ENCODE measurements around the gene DYDC2. TPM values are rescaled to one million over a fixed set of nuclear protein-coding genes. Genes with fewer than 3 reads are reported as not detected.
"Not testable (repeated sequence)": the region's sequence is repeated elsewhere in the genome, so short reads cannot be mapped to it uniquely, and the experiment has no call there.

Gene DYDC2
- total RNA-seq, 2 donors from 2014 or later, result not detected

DNA sequence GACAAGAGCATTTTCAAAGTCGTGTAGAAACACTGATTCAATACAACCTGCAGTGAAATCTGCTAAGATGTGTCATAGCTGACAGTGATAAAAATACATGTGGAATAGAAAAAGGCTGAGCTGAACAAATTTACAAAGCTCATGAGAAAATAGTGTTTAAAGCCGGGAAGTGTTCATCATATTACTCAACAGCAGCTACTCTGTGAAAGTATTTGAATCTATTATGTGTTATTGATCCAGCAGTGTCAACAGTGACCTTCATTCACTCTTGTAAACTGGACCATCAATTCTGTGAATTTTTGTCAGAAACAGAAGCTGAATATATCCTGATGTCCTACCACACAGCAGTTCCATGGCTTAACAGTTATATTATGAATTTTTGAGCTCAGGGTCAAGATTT lies 11.7 kb upstream of the DYDC2 start:
- Mint-ChIP-seq H3K4me3 (no peak overlapping the region), H3K27ac (no peak overlapping the region), H3K9me3 (no peaks in the 10 kb centered on the region), H3K4me1 (peaks cover 4% of the 10 kb centered on the region), H3K27me3 (peaks cover 11% of the 10 kb centered on the region), H3K36me3 (ENCODE audit: low read depth) (no peaks in the 10 kb centered on the region)
- ATAC-seq (replicated peaks), result no peak

DNA sequence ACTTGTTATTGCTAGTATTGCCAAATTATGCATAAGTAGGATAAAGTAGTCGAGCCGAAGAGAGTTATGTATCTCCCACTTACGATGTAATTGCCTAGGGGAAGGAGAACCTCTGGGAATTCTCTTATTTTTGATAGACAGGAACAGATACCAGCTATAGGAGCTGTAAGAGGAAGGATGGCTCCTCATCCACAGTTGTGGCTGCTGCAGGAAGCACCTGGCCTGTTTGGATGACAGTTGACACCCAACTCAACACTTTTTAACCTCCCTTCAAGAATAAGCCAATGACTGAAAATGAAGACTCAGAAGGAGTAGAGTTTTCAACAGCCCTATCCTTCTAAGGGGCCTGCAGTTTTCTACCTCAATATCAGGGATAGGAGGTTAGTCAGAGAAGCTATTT lies 6.3 kb upstream of the DYDC2 start:
- Mint-ChIP-seq H3K9me3 (no peaks in the 10 kb centered on the region), H3K27me3 (peaks cover 37% of the 10 kb centered on the region), H3K27ac (no peak overlapping the region), H3K36me3 (ENCODE audit: low read depth) (no peaks in the 10 kb centered on the region), H3K4me3 (no peak overlapping the region), H3K4me1 (no peaks in the 10 kb centered on the region)
- ATAC-seq (replicated peaks), result no peak

GRCh38 chr10:80351220-80351619 lies 5.4 kb upstream of the DYDC2 start:
- Mint-ChIP-seq H3K9me3 (no peaks in the 10 kb centered on the region), H3K4me3 (no peak overlapping the region), H3K36me3 (ENCODE audit: low read depth) (no peaks in the 10 kb centered on the region), H3K27ac (no peak overlapping the region), H3K27me3 (peaks cover 41% of the 10 kb centered on the region), H3K4me1 (no peaks in the 10 kb centered on the region)
- no peak for ATAC-seq (replicated peaks)

DNA sequence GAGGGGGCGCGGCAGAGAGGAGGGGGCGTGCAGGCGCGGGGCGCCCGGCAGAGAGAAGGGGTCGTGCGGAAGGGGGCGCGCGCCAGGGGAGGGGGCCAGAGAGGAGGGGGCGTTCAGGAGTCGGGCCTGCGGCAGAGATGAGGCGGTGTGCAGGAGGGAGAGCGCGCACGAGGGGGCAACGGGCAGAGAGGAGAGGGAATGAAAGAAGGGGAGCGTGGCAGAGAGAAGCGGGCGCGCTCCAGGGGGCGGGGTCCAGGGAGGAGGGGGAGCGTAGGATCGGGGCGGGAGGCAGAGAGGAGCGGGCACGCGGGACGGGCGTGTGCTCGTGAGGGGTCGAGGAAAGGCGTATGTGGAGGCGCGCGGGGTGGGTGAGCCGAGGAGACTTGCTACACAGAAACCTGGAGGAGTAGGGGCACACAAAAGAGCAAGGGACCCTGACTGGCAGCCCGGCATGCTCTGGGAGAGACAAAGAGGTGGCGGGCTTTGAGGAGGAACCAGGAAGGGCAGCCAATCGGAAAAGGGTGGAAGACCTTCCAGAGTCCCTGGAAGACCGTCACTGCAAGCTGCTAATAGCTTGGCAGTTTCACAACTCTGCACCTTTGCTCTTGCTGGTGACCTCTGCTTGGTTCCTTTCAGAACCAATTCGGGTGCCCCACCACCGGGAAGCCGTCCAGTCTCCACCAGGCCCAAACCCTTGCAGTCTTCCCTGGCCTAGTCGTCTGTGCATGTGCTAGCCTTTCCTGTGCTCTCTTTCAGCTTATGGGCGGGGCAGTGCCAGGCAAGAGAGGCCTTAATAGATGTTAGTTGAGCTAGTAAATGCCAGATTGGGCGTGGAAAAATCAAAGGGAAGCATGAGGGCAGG lies 639 bp downstream of the DYDC2 start:
- ATAC-seq (replicated peaks), result peak; percentile 7
- Mint-ChIP-seq H3K4me3 (peak overlapping the region; percentile 69), H3K27me3 (peaks cover 30% of the 10 kb centered on the region), H3K36me3 (ENCODE audit: low read depth) (no peaks in the 10 kb centered on the region), H3K27ac (no peak overlapping the region), H3K9me3 (no peaks in the 10 kb centered on the region), H3K4me1 (no peaks in the 10 kb centered on the region)

DNA sequence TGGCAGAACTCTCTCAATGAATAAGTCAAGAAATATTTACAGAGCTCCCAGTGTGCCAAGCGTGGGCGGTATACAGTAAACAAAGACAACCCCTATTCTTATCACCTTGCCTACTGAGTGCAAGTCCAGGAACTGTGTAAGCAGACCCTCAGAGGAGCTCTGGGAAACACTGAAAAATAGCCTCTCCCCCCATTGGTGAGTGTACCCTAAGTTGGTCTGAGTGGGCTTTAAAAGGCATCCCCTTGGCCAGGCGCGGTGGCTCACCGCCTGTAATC lies 1.2 kb downstream of the DYDC2 start:
- H3K27me3 Mint-ChIP-seq, result peaks cover 28% of the 10 kb centered on the region

GRCh38 chr10:80358925-80359324 lies 2.3 kb downstream of the DYDC2 start:
- not testable (repeated sequence) for H3K4me3 Mint-ChIP-seq; H3K4me1 Mint-ChIP-seq; H3K36me3 Mint-ChIP-seq (ENCODE audit: low read depth); H3K9me3 Mint-ChIP-seq; H3K27ac Mint-ChIP-seq; ATAC-seq (replicated peaks)
- H3K27me3 Mint-ChIP-seq, result peaks cover 25% of the 10 kb centered on the region

More for the DNA sequence above, 1.2 kb downstream of the DYDC2 start:
- no peak overlapping the region for H3K27ac Mint-ChIP-seq
- no peaks in the 10 kb centered on the region for H3K4me1 Mint-ChIP-seq
- H3K9me3 Mint-ChIP-seq, result no peaks in the 10 kb centered on the region
- H3K36me3 Mint-ChIP-seq (ENCODE audit: low read depth), result no peaks in the 10 kb centered on the region
- no peak overlapping the region for H3K4me3 Mint-ChIP-seq
- no peak for ATAC-seq (replicated peaks)

DNA sequence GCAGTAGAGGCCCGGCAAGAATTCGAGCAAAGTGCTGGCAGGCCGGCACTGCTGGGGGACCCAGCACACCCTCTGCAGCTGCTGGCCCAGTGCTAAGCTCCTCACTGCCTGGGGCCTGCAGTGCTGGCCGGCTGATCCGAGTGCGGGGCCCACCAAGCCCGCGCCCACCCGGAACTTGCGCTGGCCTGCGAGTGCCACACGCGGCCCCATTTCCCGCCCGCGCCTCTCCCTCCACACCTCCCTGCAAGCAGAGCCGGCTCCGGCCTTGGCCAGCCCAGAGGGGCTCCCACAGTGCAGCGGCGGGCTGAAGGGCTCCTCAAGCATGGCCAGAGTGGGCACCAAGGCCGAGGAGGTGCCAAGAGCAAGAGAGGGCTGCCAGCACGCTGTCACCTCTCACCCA lies 3.1 kb downstream of the DYDC2 start:
- Mint-ChIP-seq H3K4me3 (no peak overlapping the region), H3K9me3 (no peaks in the 10 kb centered on the region), H3K27ac (no peak overlapping the region), H3K36me3 (ENCODE audit: low read depth) (no peaks in the 10 kb centered on the region), H3K4me1 (no peaks in the 10 kb centered on the region), H3K27me3 (peaks cover 24% of the 10 kb centered on the region)
- no peak for ATAC-seq (replicated peaks)

- Mint-ChIP-seq H3K4me3 (no peak overlapping the region), H3K4me1 (no peaks in the 10 kb centered on the region), H3K36me3 (ENCODE audit: low read depth) (no peaks in the 10 kb centered on the region), H3K27ac (no peak overlapping the region), H3K27me3 (peaks cover 14% of the 10 kb centered on the region), H3K9me3 (peaks cover 5% of the 10 kb centered on the region)
- ATAC-seq (replicated peaks), result no peak
These were observed 8.9 kb downstream of the DYDC2 start for GRCh38 chr10:80365510-80365909.

DNA sequence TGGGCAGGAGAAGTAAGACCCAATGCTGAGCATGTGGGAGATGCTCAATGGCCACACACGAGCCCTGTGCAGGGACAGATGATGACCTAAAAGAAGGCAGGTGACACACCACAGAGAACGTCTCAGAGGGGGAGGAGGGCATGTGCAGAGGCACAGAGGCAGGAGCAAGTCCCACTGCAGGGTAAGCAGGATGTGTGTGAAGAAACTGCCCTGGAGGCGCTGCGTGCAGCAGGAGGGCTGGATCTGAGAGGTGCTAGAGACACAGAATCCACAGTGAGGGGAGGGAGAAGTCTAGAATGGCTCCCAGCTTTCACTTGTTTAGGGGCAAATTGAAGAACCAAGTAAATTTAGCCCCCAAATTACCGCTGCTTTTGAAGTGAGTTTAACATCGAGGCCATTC lies 14.9 kb downstream of the DYDC2 start:
- Mint-ChIP-seq H3K4me3 (no peak overlapping the region), H3K27me3 (peaks cover 10% of the 10 kb centered on the region), H3K9me3 (peaks cover 5% of the 10 kb centered on the region), H3K4me1 (no peaks in the 10 kb centered on the region), H3K27ac (no peak overlapping the region), H3K36me3 (ENCODE audit: low read depth) (no peaks in the 10 kb centered on the region)
- ATAC-seq (replicated peaks), result no peak

DNA sequence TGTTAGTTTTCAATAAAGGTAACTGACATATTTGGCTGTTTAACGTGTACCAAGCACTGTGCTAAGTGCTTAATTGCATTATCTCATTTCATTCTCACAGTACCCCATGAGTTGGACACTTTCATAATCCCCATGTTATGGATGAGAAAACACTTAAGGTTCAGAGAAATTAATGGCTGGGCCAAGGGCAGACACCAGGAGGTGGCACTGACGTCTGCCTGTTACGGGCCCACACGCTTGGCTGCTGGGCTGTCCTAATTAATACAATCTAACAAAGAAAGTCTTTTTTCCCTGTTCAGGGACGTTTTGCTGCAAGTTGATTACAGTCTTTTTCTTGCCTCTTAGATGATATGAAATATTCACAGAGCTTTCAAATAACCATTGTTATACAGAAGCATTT lies 16.1 kb downstream of the DYDC2 start:
- no peak overlapping the region for H3K4me3 Mint-ChIP-seq
- H3K27me3 Mint-ChIP-seq, result peaks cover 7% of the 10 kb centered on the region
- ATAC-seq (replicated peaks), result no peak
- peaks cover 4% of the 10 kb centered on the region for H3K9me3 Mint-ChIP-seq
- H3K27ac Mint-ChIP-seq, result no peak overlapping the region
- no peaks in the 10 kb centered on the region for H3K36me3 Mint-ChIP-seq (ENCODE audit: low read depth)
- H3K4me1 Mint-ChIP-seq, result no peaks in the 10 kb centered on the region

- Mint-ChIP-seq H3K27me3 (peaks cover 3% of the 10 kb centered on the region), H3K27ac (no peak overlapping the region), H3K4me1 (peaks cover 4% of the 10 kb centered on the region), H3K9me3 (no peaks in the 10 kb centered on the region), H3K4me3 (no peak overlapping the region), H3K36me3 (ENCODE audit: low read depth) (no peaks in the 10 kb centered on the region)
- ATAC-seq (replicated peaks), result no peak
These were observed 16.9 kb downstream of the DYDC2 start for GRCh38 chr10:80373502-80373901.

DNA sequence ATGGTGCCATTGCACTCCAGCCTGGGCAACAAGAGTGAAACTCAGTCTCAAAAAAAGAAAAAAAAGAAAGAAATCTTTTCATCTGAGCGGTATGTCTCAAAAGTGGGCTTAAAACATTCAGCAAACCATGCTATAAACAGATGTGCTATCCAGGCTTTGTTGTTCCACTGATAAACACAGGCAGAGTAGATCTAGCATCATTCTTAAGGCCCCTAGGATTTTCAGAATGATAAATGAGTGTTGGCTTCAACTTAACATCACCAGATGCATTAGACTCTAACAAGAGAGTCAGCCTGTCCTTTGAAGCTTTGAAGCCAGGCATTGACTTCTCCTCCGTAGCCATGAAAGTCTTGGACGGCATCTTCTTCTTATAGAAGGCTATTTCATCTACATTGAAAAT lies 23.1 kb downstream of the DYDC2 start:
- no peaks in the 10 kb centered on the region for H3K36me3 Mint-ChIP-seq (ENCODE audit: low read depth)

DNA sequence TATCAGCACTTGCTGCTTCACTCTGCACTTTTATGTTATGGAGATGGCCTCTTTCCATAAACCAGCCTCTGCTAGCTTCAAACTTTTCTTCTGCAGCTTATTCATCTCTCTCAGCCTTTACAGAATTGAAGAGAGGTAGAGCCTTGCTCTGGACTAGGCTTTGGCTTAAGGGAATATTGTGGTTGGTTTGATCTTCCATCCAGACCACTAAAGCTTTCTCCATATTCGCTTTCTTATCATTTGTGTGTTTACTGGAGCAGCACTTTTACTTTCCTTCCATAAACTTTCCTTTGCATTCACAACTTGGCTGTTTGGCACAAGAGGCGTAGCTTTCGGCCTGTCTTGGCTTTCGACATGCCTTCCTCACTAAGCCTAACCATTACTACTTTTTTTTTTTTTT lies 23.6 kb downstream of the DYDC2 start:
- no peak overlapping the region for H3K4me3 Mint-ChIP-seq
- no peaks in the 10 kb centered on the region for H3K27me3 Mint-ChIP-seq
- H3K9me3 Mint-ChIP-seq, result no peaks in the 10 kb centered on the region
- no peak for ATAC-seq (replicated peaks)
- H3K27ac Mint-ChIP-seq, result no peak overlapping the region
- H3K36me3 Mint-ChIP-seq (ENCODE audit: low read depth), result no peaks in the 10 kb centered on the region
- peaks cover 9% of the 10 kb centered on the region for H3K4me1 Mint-ChIP-seq

More for the DNA sequence above, 23.1 kb downstream of the DYDC2 start:
- Mint-ChIP-seq H3K27me3 (no peaks in the 10 kb centered on the region), H3K4me1 (peaks cover 9% of the 10 kb centered on the region), H3K9me3 (no peaks in the 10 kb centered on the region), H3K4me3 (no peak overlapping the region), H3K27ac (no peak overlapping the region)
- no peak for ATAC-seq (replicated peaks)

- H3K27ac Mint-ChIP-seq, result no peak overlapping the region
- no peaks in the 10 kb centered on the region for H3K36me3 Mint-ChIP-seq (ENCODE audit: low read depth)
- H3K4me3 Mint-ChIP-seq, result peak overlapping the region; percentile 5
- H3K4me1 Mint-ChIP-seq, result peaks cover 9% of the 10 kb centered on the region
- ATAC-seq (replicated peaks), result peak; percentile 38
- no peaks in the 10 kb centered on the region for H3K9me3 Mint-ChIP-seq
- H3K27me3 Mint-ChIP-seq, result peaks cover 3% of the 10 kb centered on the region
These were observed 26.4 kb downstream of the DYDC2 start for GRCh38 chr10:80382989-80383388.

DNA sequence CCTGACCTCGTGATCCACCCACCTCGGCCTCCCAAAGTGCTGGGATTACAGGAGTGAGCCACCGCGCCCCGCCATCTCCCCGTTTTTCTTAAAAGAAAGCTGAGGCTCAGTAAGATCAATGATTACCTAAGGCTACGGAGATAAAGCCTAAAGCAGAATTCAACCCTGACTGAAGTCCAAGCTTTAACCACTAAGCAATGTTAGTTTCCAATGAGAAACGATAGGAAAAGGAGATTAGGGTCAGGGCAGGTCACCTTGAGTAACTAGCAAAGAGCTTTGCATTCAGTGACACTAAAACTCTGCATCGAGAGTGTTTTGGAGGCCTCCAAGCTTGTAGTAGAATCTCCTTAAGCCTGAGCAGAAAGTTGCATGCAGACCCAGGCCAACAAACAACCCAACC lies 34.2 kb downstream of the DYDC2 start:
- ATAC-seq (replicated peaks), result no peak

DNA sequence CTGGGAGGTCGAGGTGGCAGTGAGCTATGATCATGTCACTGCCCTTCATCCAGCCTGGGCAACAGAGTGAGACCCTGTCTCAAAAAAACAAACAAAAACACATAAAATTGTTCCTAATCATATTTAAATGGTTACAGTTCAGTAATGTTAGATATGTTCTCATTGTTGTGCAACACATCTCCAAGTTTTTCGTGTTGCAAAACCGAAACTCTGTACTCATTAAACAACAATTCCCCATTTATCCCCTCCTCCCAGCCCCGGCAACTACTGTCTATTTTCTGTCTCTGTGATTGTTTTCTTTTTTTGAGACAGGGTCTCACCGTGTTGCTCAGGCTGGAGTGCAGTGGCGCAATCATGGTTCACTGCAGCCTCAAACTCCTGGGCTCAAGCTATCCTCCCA lies 35.7 kb downstream of the DYDC2 start:
- peaks cover 7% of the 10 kb centered on the region for H3K27me3 Mint-ChIP-seq
- H3K4me3 Mint-ChIP-seq, result no peak overlapping the region
- ATAC-seq (replicated peaks), result no peak
- no peak overlapping the region for H3K27ac Mint-ChIP-seq
- H3K36me3 Mint-ChIP-seq (ENCODE audit: low read depth), result no peaks in the 10 kb centered on the region
- H3K4me1 Mint-ChIP-seq, result no peaks in the 10 kb centered on the region
- no peaks in the 10 kb centered on the region for H3K9me3 Mint-ChIP-seq

More for the DNA sequence above, 34.2 kb downstream of the DYDC2 start:
- Mint-ChIP-seq H3K27ac (no peak overlapping the region), H3K4me1 (no peaks in the 10 kb centered on the region), H3K9me3 (no peaks in the 10 kb centered on the region), H3K4me3 (no peak overlapping the region), H3K27me3 (peaks cover 10% of the 10 kb centered on the region), H3K36me3 (ENCODE audit: low read depth) (no peaks in the 10 kb centered on the region)

Measured in activated T-helper 17 cell treated with anti-CD3 and anti-CD28 coated beads, Interleukin-2, amount 50 U/mL, for 72 hours (primary cell).